Thyroid gland (tissue), 4 donors: ENCODE data around the gene AGAP5. TPM values are rescaled to one million over a fixed set of nuclear protein-coding genes. Genes with fewer than 3 reads are reported as not detected.
"Not testable (repeated sequence)": the region's sequence is repeated elsewhere in the genome, so short reads cannot be mapped to it uniquely, and the experiment has no call there.

ENCODE experiments used
- DNase-seq, 2 donors: peaks; one replicate each; pipeline ENCODE4 v3.0.0-alpha.2; 2019
- H3K27ac ChIP-seq, 3 donors: fragments of 200-600 bp; sonication (generic); 1 replicate in 2 of 3; 2 replicates in 1 of 3; pipeline ENCODE4 v1.5.1; 2016 to 2019; ENCODE audit warnings: mild to moderate bottlenecking in 1 of 3, moderate library complexity in 1 of 3
- H3K27me3 ChIP-seq: fragments of 200-600 bp; sonication (generic); one replicate; pipeline ENCODE4 v1.5.1; 2019
- H3K36me3 ChIP-seq, 2 donors: fragments of 200-600 bp; sonication (generic); one replicate each; pipeline ENCODE4 v1.5.1; 2016 to 2019
- H3K4me1 ChIP-seq, 2 donors: fragments of 200-600 bp; sonication (generic); one replicate each; pipeline ENCODE4 v1.5.1; 2017 to 2019
- H3K4me3 ChIP-seq, 3 donors: fragments of 200-600 bp; sonication (generic); replicated peaks in 1 of 3; 1 replicate in 2 of 3; 2 replicates in 1 of 3; pipeline ENCODE4 v1.5.1; 2016; ENCODE audit warnings: mild to moderate bottlenecking in 1 of 3
- H3K9me3 ChIP-seq: fragments of 200-600 bp; sonication (generic); one replicate; pipeline ENCODE4 v1.5.1; 2017
- POLR2A ChIP-seq, 2 donors: fragments of 450-650 bp; IDR thresholded peaks; one replicate each; pipeline ENCODE4 v1.6.1; 2017; ENCODE audit warnings: antibody characterized with exemption in 2 of 2, mild to moderate bottlenecking in 2 of 2, moderate library complexity in 1 of 2
- WGBS, 2 donors: methylation state at CpG; one replicate each; pipeline ENCODE4 v1.1.5; 2017; 5-methylcytosine and 5-hydroxymethylcytosine counted together
- intact Hi-C: fragments of 100-400 bp; cut with DNase I; formaldehyde crosslinking; loops from one replicate; pipeline ENCODE4 v1.15.1; 2023
- total RNA-seq, 4 donors: library from RNA; depleted of rRNA; stranded (reverse); fragments of >200 nt; gene quantifications; one replicate each; pipeline ENCODE4 v1.2.3, GENCODE V29; 2016
- TF ChIP-seq, protein P1 (sequence below), 6 experiments: fragments of 200-600 bp in 3 of 6; fragments of 450-650 bp in 3 of 6; sonication (generic) in 3 of 6; IDR thresholded peaks; one replicate each; pipeline ENCODE4 v1.5.1; 2016 to 2019; ENCODE audit warnings: antibody characterized with exemption in 6 of 6, mild to moderate bottlenecking in 2 of 6, inconsistent platforms in 1 of 6, moderate library complexity in 1 of 6

The AGAP5 gene
- total RNA-seq, 4 donors from 2014 or later = 8.2 to 12.1 (median 10.2) TPM

DNA sequence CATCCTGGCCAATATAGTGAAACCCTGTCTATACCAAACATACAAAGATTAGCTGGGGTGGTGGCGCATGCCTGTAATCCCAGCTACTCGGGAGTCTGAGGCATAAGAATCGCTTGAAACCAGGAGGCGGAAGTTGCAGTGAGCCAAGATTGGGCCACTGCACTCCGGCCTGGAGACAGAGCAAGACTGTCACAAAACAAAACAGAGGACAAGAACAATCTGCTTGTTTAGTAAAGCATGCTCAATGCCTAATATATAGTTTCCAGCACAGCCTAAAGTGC is 44.5 kb upstream of the AGAP5 start:
- WGBS, 2 donors = 89 to 95% methylated on average over 5 of the region's 5 CpGs
- H3K4me1 ChIP-seq = peaks cover 18 to 26% of the 10 kb centered on the region in 2 donors
- no peak overlapping the region for H3K4me3 ChIP-seq
- TF ChIP-seq POLR2A (IDR thresholded peaks at IDR 0.05) = no peak
- TF ChIP-seq, protein P1, sequence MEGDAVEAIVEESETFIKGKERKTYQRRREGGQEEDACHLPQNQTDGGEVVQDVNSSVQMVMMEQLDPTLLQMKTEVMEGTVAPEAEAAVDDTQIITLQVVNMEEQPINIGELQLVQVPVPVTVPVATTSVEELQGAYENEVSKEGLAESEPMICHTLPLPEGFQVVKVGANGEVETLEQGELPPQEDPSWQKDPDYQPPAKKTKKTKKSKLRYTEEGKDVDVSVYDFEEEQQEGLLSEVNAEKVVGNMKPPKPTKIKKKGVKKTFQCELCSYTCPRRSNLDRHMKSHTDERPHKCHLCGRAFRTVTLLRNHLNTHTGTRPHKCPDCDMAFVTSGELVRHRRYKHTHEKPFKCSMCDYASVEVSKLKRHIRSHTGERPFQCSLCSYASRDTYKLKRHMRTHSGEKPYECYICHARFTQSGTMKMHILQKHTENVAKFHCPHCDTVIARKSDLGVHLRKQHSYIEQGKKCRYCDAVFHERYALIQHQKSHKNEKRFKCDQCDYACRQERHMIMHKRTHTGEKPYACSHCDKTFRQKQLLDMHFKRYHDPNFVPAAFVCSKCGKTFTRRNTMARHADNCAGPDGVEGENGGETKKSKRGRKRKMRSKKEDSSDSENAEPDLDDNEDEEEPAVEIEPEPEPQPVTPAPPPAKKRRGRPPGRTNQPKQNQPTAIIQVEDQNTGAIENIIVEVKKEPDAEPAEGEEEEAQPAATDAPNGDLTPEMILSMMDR (IDR thresholded peaks at IDR 0.05) = no peak
- no peak for DNase-seq
- peaks cover 8 to 9% of the 10 kb centered on the region in 2 donors for H3K36me3 ChIP-seq
- no peak overlapping the region for H3K27ac ChIP-seq
- H3K27me3 ChIP-seq = no peaks in the 10 kb centered on the region
- H3K9me3 ChIP-seq = no peaks in the 10 kb centered on the region
- intact Hi-C loops = loop anchor here (10.0 kb wide), 1 partner anchor 578 kb away; the partner anchor contains the start of genes ECD and FAM149B1

- not testable (repeated sequence) for H3K27me3 ChIP-seq, H3K4me3 ChIP-seq, DNase-seq, H3K27ac ChIP-seq, H3K36me3 ChIP-seq, H3K9me3 ChIP-seq
- intact Hi-C loops = loop anchor here (10.0 kb wide), 1 partner anchor 576 kb away; the partner anchor contains the start of genes ECD and FAM149B1
- H3K4me1 ChIP-seq = peaks cover 16 to 21% of the 10 kb centered on the region in 2 donors
- 93 to 95% methylated on average over 16 to 18 of the region's 18 CpGs for WGBS, 2 donors
Observed at GRCh38 chr10:73740501-73741254, 42.8 kb upstream of the AGAP5 start.

- no peak overlapping the region for H3K4me3 ChIP-seq
- peaks cover 0 to 12% of the 10 kb centered on the region in 2 donors for H3K36me3 ChIP-seq
- no peak overlapping the region for H3K27ac ChIP-seq
- intact Hi-C loops = no loop called here
- H3K27me3 ChIP-seq = no peaks in the 10 kb centered on the region
- H3K9me3 ChIP-seq = no peaks in the 10 kb centered on the region
- H3K4me1 ChIP-seq = peaks cover 7 to 9% of the 10 kb centered on the region in 2 donors
- 83 to 90% methylated on average over 2 to 4 of the region's 5 CpGs for WGBS, 2 donors
- TF ChIP-seq, protein P1 (IDR thresholded peaks at IDR 0.05) = no peak
- no peak for TF ChIP-seq POLR2A (IDR thresholded peaks at IDR 0.05)
- DNase-seq = no peak
Observed at GRCh38 chr10:73734796-73735305, 36.9 kb upstream of the AGAP5 start.

GRCh38 chr10:73734028-73734720 is 36.3 kb upstream of the AGAP5 start:
- WGBS, 2 donors = 76 to 83% methylated on average over 9 to 12 of the region's 16 CpGs
- Histone ChIP-seq H3K9me3 (no peaks in the 10 kb centered on the region), H3K27me3 (no peaks in the 10 kb centered on the region), H3K27ac (no peak overlapping the region), H3K36me3 (peaks cover 0 to 12% of the 10 kb centered on the region in 2 donors), H3K4me3 (no peak overlapping the region), H3K4me1 (peaks cover 8 to 9% of the 10 kb centered on the region in 2 donors)
- TF ChIP-seq POLR2A (IDR thresholded peaks at IDR 0.05) = no peak
- TF ChIP-seq, protein P1 (IDR thresholded peaks at IDR 0.05) = no peak
- intact Hi-C loops = no loop called here
- no peak for DNase-seq

DNA sequence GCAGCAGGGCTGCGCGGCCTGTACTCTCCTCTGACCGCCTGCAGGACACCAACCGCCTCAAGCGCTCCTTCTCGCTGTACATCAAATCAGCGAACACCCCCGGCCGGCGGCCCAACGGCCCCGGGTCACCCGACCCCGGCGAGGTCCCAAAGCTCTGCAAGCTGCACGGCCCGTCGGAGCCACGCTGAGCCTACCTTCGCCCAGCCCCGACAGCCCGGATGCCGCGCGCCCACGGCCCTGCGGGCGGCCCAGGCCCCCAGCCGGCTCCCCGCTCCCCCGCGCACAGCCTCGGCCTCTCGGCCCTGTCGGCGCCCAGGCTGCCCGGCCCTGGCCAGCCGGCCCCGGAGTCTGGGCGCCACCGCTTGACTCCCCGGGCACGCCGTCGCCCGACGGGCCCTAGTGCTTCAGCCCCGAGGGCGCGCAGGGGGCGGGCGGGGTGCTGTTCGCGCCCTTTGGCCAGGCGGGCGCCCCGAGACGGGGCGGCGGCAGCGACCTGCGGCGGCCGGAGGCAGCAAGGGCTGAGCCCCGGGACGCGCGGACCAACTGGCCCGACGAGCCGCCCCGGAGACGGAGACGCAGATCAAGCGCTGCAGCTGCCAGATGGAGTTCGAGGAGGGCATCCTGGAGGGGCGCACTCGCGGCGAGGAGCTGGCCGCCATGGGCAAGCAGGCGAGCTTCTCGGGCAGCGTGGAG is 35.2 kb upstream of the AGAP5 start:
- 75 to 85% methylated on average over 21 to 32 of the region's 84 CpGs for WGBS, 2 donors
- TF ChIP-seq, protein P1 (IDR thresholded peaks at IDR 0.05) = no peak
- no peak for TF ChIP-seq POLR2A (IDR thresholded peaks at IDR 0.05)
- H3K4me1 ChIP-seq = peaks cover 9 to 10% of the 10 kb centered on the region in 2 donors
- peaks cover 0 to 12% of the 10 kb centered on the region in 2 donors for H3K36me3 ChIP-seq
- H3K27ac ChIP-seq = no peak overlapping the region
- no peak for DNase-seq
- intact Hi-C loops = no loop called here
- H3K27me3 ChIP-seq = no peaks in the 10 kb centered on the region
- no peaks in the 10 kb centered on the region for H3K9me3 ChIP-seq
- no peak overlapping the region for H3K4me3 ChIP-seq
